ENCODE measurements around the gene PLEKHG3. TPM values are rescaled to one million over a fixed set of nuclear protein-coding genes. Genes with fewer than 3 reads are reported as not detected.

PLEKHG3 gene
- total and polyA plus RNA-seq, 2 donors (not counting 1 experiment from before 2014, with no cell fraction given) = 0.17 to 3.0 TPM

DNA sequence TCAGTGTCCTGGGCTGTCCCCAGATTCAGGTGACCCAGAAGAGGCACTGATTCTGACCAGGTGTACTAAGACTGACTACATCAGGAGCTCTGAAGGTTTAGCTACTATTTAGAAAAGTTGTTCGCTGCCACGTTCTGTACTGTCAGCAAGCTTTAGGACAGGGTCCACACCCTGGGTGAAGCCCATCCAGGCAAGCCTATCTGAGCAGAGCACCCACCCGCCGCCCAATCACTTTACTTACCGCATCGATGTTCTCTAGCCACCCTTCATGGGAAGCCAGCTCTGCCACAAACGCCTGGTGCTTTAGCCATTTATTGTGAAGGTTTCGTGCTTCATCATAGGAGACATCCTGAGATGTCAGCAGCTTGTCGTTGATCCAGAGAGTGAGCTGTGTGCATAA, 79.8 kb downstream of the PLEKHG3 start:
- Histone ChIP-seq H3K27me3 (ENCODE audit: control insufficient read depth, insufficient read depth, low read length) (peaks cover 3% of the 10 kb centered on the region), H3K36me3 (ENCODE audit: control insufficient read depth, insufficient read depth, low read length) (no peaks in the 10 kb centered on the region), H3K4me3 (replicated peaks in 1 of 4; ENCODE audit: control extremely low read depth in 1 of 4, insufficient read depth in 1 of 4, low read depth in 3 of 4, low read length in 4 of 4) (no peak overlapping the region), H3K9ac (ENCODE audit: insufficient read depth, low read length) (no peak overlapping the region), H4K20me1 (ENCODE audit: control insufficient read depth, extremely low read depth, insufficient read depth, low read length) (no peaks in the 10 kb centered on the region), H3K9me3 (ENCODE audit: control insufficient read depth, insufficient read depth, low read depth, low read length) (no peaks in the 10 kb centered on the region), H3K4me2 (ENCODE audit: extremely low read depth, insufficient read depth, low read length) (no peak overlapping the region), H3K27ac (ENCODE audit: insufficient read depth, low read length) (no peak overlapping the region), H2AFZ (ENCODE audit: low read length) (no peak overlapping the region), H3K79me2 (ENCODE audit: control insufficient read depth, insufficient read depth, low read length) (no peaks in the 10 kb centered on the region), H3K4me1 (ENCODE audit: control insufficient read depth, extremely low read depth, insufficient read depth, low read length) (peaks cover 6% of the 10 kb centered on the region)
- no peak for DNase-seq (ENCODE audit: low read depth in 2 of 2)
- TF ChIP-seq, protein P1, sequence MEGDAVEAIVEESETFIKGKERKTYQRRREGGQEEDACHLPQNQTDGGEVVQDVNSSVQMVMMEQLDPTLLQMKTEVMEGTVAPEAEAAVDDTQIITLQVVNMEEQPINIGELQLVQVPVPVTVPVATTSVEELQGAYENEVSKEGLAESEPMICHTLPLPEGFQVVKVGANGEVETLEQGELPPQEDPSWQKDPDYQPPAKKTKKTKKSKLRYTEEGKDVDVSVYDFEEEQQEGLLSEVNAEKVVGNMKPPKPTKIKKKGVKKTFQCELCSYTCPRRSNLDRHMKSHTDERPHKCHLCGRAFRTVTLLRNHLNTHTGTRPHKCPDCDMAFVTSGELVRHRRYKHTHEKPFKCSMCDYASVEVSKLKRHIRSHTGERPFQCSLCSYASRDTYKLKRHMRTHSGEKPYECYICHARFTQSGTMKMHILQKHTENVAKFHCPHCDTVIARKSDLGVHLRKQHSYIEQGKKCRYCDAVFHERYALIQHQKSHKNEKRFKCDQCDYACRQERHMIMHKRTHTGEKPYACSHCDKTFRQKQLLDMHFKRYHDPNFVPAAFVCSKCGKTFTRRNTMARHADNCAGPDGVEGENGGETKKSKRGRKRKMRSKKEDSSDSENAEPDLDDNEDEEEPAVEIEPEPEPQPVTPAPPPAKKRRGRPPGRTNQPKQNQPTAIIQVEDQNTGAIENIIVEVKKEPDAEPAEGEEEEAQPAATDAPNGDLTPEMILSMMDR (conservative IDR thresholded peaks at IDR 0.05 in 1 of 2, IDR thresholded peaks at IDR 0.05 in 1 of 2; ENCODE audit: low read depth in 1 of 2, low read length in 2 of 2) = no peak
- no peak for TF ChIP-seq EZH2 (IDR thresholded peaks at IDR 0.05; ENCODE audit: low read length, missing control alignments)

DNA sequence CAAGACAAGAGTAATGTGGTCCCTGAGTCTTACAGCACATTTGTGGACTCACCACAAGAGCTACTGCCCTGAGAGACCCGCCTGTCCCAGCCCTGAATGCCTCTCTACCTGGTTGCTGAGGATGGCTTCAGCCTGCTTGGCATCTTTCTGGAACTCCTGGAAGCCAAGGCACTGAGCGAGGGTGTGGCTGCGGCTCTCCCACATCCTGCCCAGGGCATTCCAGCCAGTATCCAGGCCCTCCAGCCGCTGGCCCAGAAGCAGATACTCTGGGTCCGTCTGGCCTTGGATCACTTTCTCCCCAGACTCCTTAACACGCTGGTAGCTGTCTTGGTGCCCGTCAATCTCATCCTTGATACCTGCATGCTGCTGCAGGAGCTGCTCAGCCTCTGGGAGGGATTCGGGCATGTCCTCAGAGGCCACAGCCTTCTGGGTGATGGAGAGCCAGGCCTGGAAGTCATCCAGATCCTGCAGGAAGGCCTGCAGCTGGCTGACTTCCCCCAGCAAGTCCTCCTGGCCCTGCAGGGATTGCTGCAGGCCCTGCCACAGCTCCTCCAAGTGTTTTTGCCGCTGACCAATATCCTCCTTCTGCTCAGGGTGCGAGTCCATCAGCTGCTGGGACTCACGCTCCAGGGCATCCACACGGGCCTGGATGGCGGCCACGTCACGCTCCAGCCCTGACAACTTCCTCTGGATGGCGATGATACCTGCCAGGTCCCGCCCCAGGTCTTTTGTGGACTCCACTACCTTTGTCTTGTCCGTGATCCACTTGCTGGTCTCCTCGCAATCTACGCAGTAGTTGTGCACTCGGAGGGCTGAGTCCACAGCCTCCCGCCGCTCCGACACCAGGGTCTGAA, 82.3 kb downstream of the PLEKHG3 start:
- Histone ChIP-seq H2AFZ (ENCODE audit: low read length) (no peak overlapping the region), H4K20me1 (ENCODE audit: control insufficient read depth, extremely low read depth, insufficient read depth, low read length) (no peaks in the 10 kb centered on the region), H3K4me2 (ENCODE audit: extremely low read depth, insufficient read depth, low read length) (no peak overlapping the region), H3K9ac (ENCODE audit: insufficient read depth, low read length) (no peak overlapping the region), H3K27ac (ENCODE audit: insufficient read depth, low read length) (no peak overlapping the region), H3K9me3 (ENCODE audit: control insufficient read depth, insufficient read depth, low read depth, low read length) (no peaks in the 10 kb centered on the region), H3K4me1 (ENCODE audit: control insufficient read depth, extremely low read depth, insufficient read depth, low read length) (peaks cover 6% of the 10 kb centered on the region), H3K27me3 (ENCODE audit: control insufficient read depth, insufficient read depth, low read length) (no peaks in the 10 kb centered on the region), H3K79me2 (ENCODE audit: control insufficient read depth, insufficient read depth, low read length) (no peaks in the 10 kb centered on the region), H3K4me3 (replicated peaks in 1 of 4; ENCODE audit: control extremely low read depth in 1 of 4, insufficient read depth in 1 of 4, low read depth in 3 of 4, low read length in 4 of 4) (no peak overlapping the region), H3K36me3 (ENCODE audit: control insufficient read depth, insufficient read depth, low read length) (no peaks in the 10 kb centered on the region)
- DNase-seq (ENCODE audit: low read depth in 2 of 2) = peak; percentile 65 to 66
- no peak for TF ChIP-seq EZH2 (IDR thresholded peaks at IDR 0.05; ENCODE audit: low read length, missing control alignments)
- TF ChIP-seq, protein P1 (conservative IDR thresholded peaks at IDR 0.05 in 1 of 2, IDR thresholded peaks at IDR 0.05 in 1 of 2; ENCODE audit: low read depth in 1 of 2, low read length in 2 of 2) = no peak

DNA sequence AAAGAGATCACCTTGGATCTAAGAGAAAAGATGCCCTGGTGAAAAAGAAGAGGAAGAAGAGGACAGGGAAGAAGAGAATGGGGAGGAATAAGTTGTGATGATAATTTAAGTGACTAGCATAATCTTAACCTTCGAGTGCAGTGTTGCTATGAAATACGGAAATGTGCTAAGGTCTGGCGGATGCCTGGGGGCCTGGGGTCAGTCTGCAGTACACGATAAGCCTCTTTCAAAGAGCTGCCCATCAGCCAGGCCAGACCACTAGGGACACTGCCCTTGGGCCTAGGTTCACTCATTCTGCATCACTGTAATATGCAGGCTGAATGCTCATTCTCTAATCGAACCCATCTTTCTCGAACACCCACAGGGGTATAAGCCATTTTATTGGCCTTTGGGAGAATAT, 83.4 kb downstream of the PLEKHG3 start:
- Histone ChIP-seq H2AFZ (ENCODE audit: low read length) (no peak overlapping the region), H3K4me3 (replicated peaks in 1 of 4; ENCODE audit: control extremely low read depth in 1 of 4, insufficient read depth in 1 of 4, low read depth in 3 of 4, low read length in 4 of 4) (no peak overlapping the region), H4K20me1 (ENCODE audit: control insufficient read depth, extremely low read depth, insufficient read depth, low read length) (no peaks in the 10 kb centered on the region)

More for the DNA sequence above, 83.4 kb downstream of the PLEKHG3 start:
- Histone ChIP-seq H3K79me2 (ENCODE audit: control insufficient read depth, insufficient read depth, low read length) (no peaks in the 10 kb centered on the region), H3K9me3 (ENCODE audit: control insufficient read depth, insufficient read depth, low read depth, low read length) (no peaks in the 10 kb centered on the region), H3K27ac (ENCODE audit: insufficient read depth, low read length) (no peak overlapping the region), H3K9ac (ENCODE audit: insufficient read depth, low read length) (no peak overlapping the region), H3K4me1 (ENCODE audit: control insufficient read depth, extremely low read depth, insufficient read depth, low read length) (peaks cover 6% of the 10 kb centered on the region), H3K36me3 (ENCODE audit: control insufficient read depth, insufficient read depth, low read length) (no peaks in the 10 kb centered on the region), H3K4me2 (ENCODE audit: extremely low read depth, insufficient read depth, low read length) (no peak overlapping the region), H3K27me3 (ENCODE audit: control insufficient read depth, insufficient read depth, low read length) (peaks cover 2% of the 10 kb centered on the region)
- TF ChIP-seq EZH2 (IDR thresholded peaks at IDR 0.05; ENCODE audit: low read length, missing control alignments) = no peak
- TF ChIP-seq, protein P1 (conservative IDR thresholded peaks at IDR 0.05 in 1 of 2, IDR thresholded peaks at IDR 0.05 in 1 of 2; ENCODE audit: low read depth in 1 of 2, low read length in 2 of 2) = no peak
- DNase-seq (ENCODE audit: low read depth in 2 of 2) = no peak

All from fibroblast of lung (primary cell).